Measurements from ENCODE around the gene ABI2.

- TF ChIP-seq CTCF (conservative IDR thresholded peaks at IDR 0.05 in 1 of 2, IDR thresholded peaks at IDR 0.05 in 1 of 2; ENCODE audit: low read depth in 1 of 2, low read length in 2 of 2) (no peak), EZH2 (IDR thresholded peaks at IDR 0.05; ENCODE audit: low read length, missing control alignments) (no peak)
Observed at GRCh38 chr2:203338322-203338721, 10.1 kb downstream of the ABI2 start.

Data from fibroblast of lung (primary cell).